Muscle of leg (tissue), 11 donors: ENCODE measurements around the gene CDH4. TPM values are rescaled to one million over a fixed set of nuclear protein-coding genes. Genes with fewer than 3 reads are reported as not detected.

Experiments
- DNase-seq: peaks from one replicate; pipeline ENCODE4 v3.0.0; 2013
- H3K27ac ChIP-seq: one replicate; pipeline ENCODE4 v1.5.1; 2013; ENCODE audit warnings: mild to moderate bottlenecking, low read length, control low read depth
- H3K27me3 ChIP-seq: one replicate; pipeline ENCODE4 v1.6.1; 2013; ENCODE audit warnings: low read length; ENCODE audit not compliant: control insufficient read depth, insufficient read depth
- H3K36me3 ChIP-seq: one replicate; pipeline ENCODE4 v1.6.1; 2013; ENCODE audit warnings: low read length; ENCODE audit not compliant: control insufficient read depth, insufficient read depth
- H3K4me1 ChIP-seq: one replicate; pipeline ENCODE4 v1.6.1; 2013; ENCODE audit warnings: low read length; ENCODE audit not compliant: control insufficient read depth, insufficient read depth
- H3K4me3 ChIP-seq: one replicate; pipeline ENCODE4 v1.5.1; 2013; ENCODE audit warnings: low read length, control low read depth
- H3K9me3 ChIP-seq: replicated peaks from 2 replicates; pipeline ENCODE4 v1.6.1; 2013; ENCODE audit warnings: low read depth, low read length; ENCODE audit not compliant: control insufficient read depth
- WGBS: methylation state at CpG from one replicate; pipeline ENCODE4 v1.1.5; 2013; ENCODE audit warnings: missing lambda C conversion rate; ENCODE audit not compliant: insufficient coverage; 5-methylcytosine and 5-hydroxymethylcytosine counted together
- polyA plus RNA-seq, 8 donors: library from polyadenylated mRNA; unstranded; fragments of 120-200 nt; gene quantifications; one replicate each; pipeline versions ENCODE4 v1.2.1 to v1.2.3, GENCODE V29; 2013; ENCODE audit warnings: inconsistent platforms in 1 of 8, low replicate concordance in 1 of 8; ENCODE audit not compliant: insufficient read length in 8 of 8, insufficient read depth in 1 of 8
- total RNA-seq: library from RNA; stranded (reverse); fragments of 120-200 nt; gene quantifications from one replicate; pipeline ENCODE4 v1.2.4, GENCODE V29; 2013

The CDH4 gene
- total and polyA plus RNA-seq, 9 donors = 0.66 to 1.4 (median 1.2) TPM

GRCh38 chr20:61861858-61862257, 609.8 kb downstream of the CDH4 start:
- Histone ChIP-seq H3K4me1 (no peaks in the 10 kb centered on the region), H3K27ac (no peak overlapping the region), H3K4me3 (no peak overlapping the region), H3K27me3 (peaks cover 6% of the 10 kb centered on the region), H3K36me3 (no peaks in the 10 kb centered on the region), H3K9me3 (no peaks in the 10 kb centered on the region)
- DNase-seq = no peak
- WGBS = 84% methylated on average over 15 of the region's 15 CpGs

GRCh38 chr20:61862881-61863280, 610.8 kb downstream of the CDH4 start:
- H3K36me3 ChIP-seq = no peaks in the 10 kb centered on the region
- H3K27me3 ChIP-seq = peaks cover 6% of the 10 kb centered on the region
- no peak for DNase-seq
- H3K9me3 ChIP-seq = no peaks in the 10 kb centered on the region
- H3K27ac ChIP-seq = no peak overlapping the region
- H3K4me3 ChIP-seq = no peak overlapping the region
- 78% methylated on average over 10 of the region's 13 CpGs for whole genome bisulfite sequencing
- no peaks in the 10 kb centered on the region for H3K4me1 ChIP-seq

- Histone ChIP-seq H3K36me3 (no peaks in the 10 kb centered on the region), H3K27me3 (peaks cover 6% of the 10 kb centered on the region), H3K27ac (no peak overlapping the region), H3K4me1 (no peaks in the 10 kb centered on the region), H3K4me3 (no peak overlapping the region), H3K9me3 (no peaks in the 10 kb centered on the region)
- WGBS = 87% methylated on average over 9 of the region's 12 CpGs
- no peak for DNase-seq
Measured at GRCh38 chr20:61864481-61864880, 612.4 kb downstream of the CDH4 start.

GRCh38 chr20:61865353-61865752, 613.3 kb downstream of the CDH4 start:
- Histone ChIP-seq H3K36me3 (no peaks in the 10 kb centered on the region), H3K4me1 (no peaks in the 10 kb centered on the region), H3K27me3 (peaks cover 6% of the 10 kb centered on the region), H3K27ac (no peak overlapping the region), H3K4me3 (no peak overlapping the region), H3K9me3 (no peaks in the 10 kb centered on the region)
- DNase-seq = no peak
- 100% methylated on average over 1 of the region's 1 CpG for WGBS

- DNase-seq = no peak
- peaks cover 2% of the 10 kb centered on the region for H3K9me3 ChIP-seq
Measured at GRCh38 chr20:61866165-61866564, 614.1 kb downstream of the CDH4 start.

GRCh38 chr20:61868006-61868405, 615.9 kb downstream of the CDH4 start:
- no peak overlapping the region for H3K4me3 ChIP-seq
- no peak for DNase-seq
- 89% methylated on average over 13 of the region's 13 CpGs for WGBS
- no peaks in the 10 kb centered on the region for H3K36me3 ChIP-seq
- peaks cover 8% of the 10 kb centered on the region for H3K9me3 ChIP-seq
- H3K27ac ChIP-seq = no peak overlapping the region
- no peaks in the 10 kb centered on the region for H3K4me1 ChIP-seq
- H3K27me3 ChIP-seq = peaks cover 6% of the 10 kb centered on the region

More at GRCh38 chr20:61866165-61866564, 614.1 kb downstream of the CDH4 start:
- Histone ChIP-seq H3K4me1 (no peaks in the 10 kb centered on the region), H3K4me3 (no peak overlapping the region), H3K27me3 (peaks cover 4% of the 10 kb centered on the region), H3K36me3 (no peaks in the 10 kb centered on the region), H3K27ac (no peak overlapping the region)
- WGBS = no CpG with 5 or more reads among the region's 5 CpGs

- H3K9me3 ChIP-seq = peaks cover 8% of the 10 kb centered on the region
- H3K27me3 ChIP-seq = peaks cover 6% of the 10 kb centered on the region
- no peaks in the 10 kb centered on the region for H3K4me1 ChIP-seq
- no peak for DNase-seq
- no peaks in the 10 kb centered on the region for H3K36me3 ChIP-seq
- no peak overlapping the region for H3K27ac ChIP-seq
- WGBS = 65% methylated on average over 11 of the region's 13 CpGs
- H3K4me3 ChIP-seq = no peak overlapping the region
Measured at GRCh38 chr20:61868466-61869090, 616.5 kb downstream of the CDH4 start.

GRCh38 chr20:61869750-61870507, 617.9 kb downstream of the CDH4 start:
- H3K27ac ChIP-seq = no peak overlapping the region
- 82% methylated on average over 10 of the region's 24 CpGs for WGBS
- H3K36me3 ChIP-seq = no peaks in the 10 kb centered on the region
- H3K4me3 ChIP-seq = no peak overlapping the region
- no peak for DNase-seq
- H3K27me3 ChIP-seq = peaks cover 6% of the 10 kb centered on the region
- peaks cover 8% of the 10 kb centered on the region for H3K9me3 ChIP-seq
- no peaks in the 10 kb centered on the region for H3K4me1 ChIP-seq

- H3K4me3 ChIP-seq = no peak overlapping the region
- no peaks in the 10 kb centered on the region for H3K4me1 ChIP-seq
- no peaks in the 10 kb centered on the region for H3K36me3 ChIP-seq
- H3K9me3 ChIP-seq = peaks cover 8% of the 10 kb centered on the region
- WGBS = 100% methylated on average over 1 of the region's 6 CpGs
- peaks cover 4% of the 10 kb centered on the region for H3K27me3 ChIP-seq
- no peak overlapping the region for H3K27ac ChIP-seq
- no peak for DNase-seq
Measured at GRCh38 chr20:61871160-61871559, 619.1 kb downstream of the CDH4 start.

DNA sequence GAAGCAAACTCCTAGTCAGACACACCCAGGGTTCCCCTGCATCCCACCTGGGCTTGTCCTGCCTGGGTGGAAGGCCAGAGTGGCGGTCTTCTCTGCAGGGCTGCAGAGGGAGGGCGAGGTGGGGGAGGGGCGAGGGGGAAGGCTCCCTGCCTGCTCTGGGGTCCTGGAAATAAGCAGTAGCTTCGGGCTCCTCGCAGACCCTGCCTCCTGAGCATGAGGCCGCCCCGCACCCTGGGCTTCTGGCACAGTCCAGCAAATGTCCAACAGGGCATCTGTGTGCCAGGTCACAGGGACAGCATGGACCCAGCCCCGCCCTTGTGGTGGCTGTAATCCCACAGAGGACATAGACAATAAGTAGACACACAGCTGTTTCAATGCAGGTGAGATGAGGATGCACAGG, 619.9 kb downstream of the CDH4 start:
- Histone ChIP-seq H3K4me1 (no peaks in the 10 kb centered on the region), H3K36me3 (no peaks in the 10 kb centered on the region), H3K27ac (no peak overlapping the region), H3K9me3 (peaks cover 8% of the 10 kb centered on the region), H3K27me3 (peaks cover 5% of the 10 kb centered on the region), H3K4me3 (no peak overlapping the region)
- 85% methylated on average over 7 of the region's 8 CpGs for WGBS
- DNase-seq = no peak
